Measurements from ENCODE around the gene CSE1L.
"Not testable (repeated sequence)": the region's sequence is repeated elsewhere in the genome, so short reads cannot be mapped to it uniquely, and the experiment has no call there.

Gene CSE1L, protein sequence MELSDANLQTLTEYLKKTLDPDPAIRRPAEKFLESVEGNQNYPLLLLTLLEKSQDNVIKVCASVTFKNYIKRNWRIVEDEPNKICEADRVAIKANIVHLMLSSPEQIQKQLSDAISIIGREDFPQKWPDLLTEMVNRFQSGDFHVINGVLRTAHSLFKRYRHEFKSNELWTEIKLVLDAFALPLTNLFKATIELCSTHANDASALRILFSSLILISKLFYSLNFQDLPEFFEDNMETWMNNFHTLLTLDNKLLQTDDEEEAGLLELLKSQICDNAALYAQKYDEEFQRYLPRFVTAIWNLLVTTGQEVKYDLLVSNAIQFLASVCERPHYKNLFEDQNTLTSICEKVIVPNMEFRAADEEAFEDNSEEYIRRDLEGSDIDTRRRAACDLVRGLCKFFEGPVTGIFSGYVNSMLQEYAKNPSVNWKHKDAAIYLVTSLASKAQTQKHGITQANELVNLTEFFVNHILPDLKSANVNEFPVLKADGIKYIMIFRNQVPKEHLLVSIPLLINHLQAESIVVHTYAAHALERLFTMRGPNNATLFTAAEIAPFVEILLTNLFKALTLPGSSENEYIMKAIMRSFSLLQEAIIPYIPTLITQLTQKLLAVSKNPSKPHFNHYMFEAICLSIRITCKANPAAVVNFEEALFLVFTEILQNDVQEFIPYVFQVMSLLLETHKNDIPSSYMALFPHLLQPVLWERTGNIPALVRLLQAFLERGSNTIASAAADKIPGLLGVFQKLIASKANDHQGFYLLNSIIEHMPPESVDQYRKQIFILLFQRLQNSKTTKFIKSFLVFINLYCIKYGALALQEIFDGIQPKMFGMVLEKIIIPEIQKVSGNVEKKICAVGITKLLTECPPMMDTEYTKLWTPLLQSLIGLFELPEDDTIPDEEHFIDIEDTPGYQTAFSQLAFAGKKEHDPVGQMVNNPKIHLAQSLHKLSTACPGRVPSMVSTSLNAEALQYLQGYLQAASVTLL

DNA sequence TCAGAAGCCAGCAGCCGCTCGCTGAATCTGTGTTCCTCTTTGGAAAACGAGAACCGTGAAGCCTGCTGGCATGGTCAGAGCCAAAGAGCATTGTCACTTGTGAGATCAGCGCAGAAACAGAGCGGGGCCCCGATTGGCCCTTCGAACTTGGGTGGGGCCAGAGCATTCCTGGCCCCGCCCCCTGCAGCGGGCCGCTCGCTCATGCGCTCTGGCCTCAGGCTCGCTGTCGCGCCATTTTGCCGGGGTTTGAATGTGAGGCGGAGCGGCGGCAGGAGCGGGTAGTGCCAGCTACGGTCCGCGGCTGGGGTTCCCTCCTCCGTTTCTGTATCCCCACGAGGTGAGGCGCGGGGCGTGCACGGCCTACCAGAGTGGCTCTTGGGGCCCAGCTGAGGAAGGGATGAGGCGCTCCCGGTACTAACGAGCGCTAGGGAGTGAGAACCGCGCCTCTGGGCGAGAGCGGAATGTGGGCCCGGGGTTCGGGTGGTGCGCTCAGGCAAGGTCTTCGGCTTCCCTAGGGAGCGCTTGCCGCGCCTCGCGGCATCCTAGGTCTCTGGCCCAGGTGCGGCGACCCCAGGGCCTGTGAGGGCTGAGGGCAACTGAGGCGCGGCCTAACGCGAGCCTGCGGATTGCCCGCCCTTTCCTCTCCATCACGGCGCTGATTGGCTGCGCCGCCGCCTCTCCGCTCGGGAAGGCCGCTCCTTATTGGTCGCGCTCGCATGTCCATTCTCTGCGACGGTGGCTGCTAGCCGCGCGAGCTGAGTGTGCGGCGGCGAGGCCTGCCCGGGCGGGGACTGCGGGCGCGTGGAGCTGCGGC, at the start of gene CSE1L:
Gene CSE1L, plus strand, starts transcription at position 226 of the 814 bp plus-strand sequence. CDS start 12,152 bp downstream, outside the sequence.
- peak; percentile 93 to 96 for DNase-seq

- peak; percentile 27 to 51 for DNase-seq
Measured at GRCh38 chr20:48999890-49000870, 45.9 kb upstream of the CSE1L start.

DNA sequence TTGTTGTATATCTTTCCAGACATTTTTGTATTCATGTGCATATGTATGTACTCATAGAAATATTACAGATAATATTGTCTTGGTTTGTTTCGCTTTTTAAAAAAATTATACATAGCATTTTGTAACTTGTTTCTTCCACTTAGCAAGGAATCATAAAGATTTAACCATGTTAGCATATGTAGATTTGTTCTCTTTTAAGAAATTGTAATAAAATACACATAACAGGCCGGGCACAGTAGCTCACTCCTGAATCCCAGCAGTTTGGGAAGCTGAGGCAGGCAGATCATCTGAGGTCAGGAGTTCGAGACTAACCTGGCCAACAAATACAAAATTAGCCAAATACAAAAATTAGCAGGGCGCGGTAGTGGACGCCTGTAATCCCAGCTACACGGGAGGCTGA, 44.4 kb upstream of the CSE1L start:
- no peak for DNase-seq

GRCh38 chr20:49006446-49006980, 39.6 kb upstream of the CSE1L start:
- DNase-seq: no peak

GRCh38 chr20:49009899-49010631, 36.0 kb upstream of the CSE1L start:
- DNase-seq: no peak

DNA sequence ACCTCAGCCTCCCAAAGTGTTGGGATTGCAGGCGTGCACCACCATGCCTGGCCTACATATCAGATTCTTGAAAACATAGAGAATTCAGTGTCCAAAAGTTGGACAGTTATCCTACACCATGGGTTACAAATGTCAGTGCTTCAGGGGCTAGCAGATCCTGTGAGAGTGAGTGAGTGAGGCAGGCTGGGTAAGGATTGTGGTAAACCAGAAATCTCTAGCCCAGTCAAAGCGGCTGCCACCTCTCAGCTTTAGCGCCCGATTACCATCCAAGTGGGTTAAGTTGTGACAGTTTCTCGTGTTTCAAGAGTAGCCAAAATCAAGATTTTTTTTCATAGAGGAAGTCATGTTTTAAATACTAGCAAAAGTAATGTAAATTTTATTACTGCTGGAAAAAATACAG, 21.9 kb upstream of the CSE1L start:
- no peak for DNase-seq

GRCh38 chr20:49028177-49028576, 17.9 kb upstream of the CSE1L start:
- DNase-seq: not testable (repeated sequence)

GRCh38 chr20:49028684-49029083, 17.4 kb upstream of the CSE1L start:
- DNase-seq: no peak

DNA sequence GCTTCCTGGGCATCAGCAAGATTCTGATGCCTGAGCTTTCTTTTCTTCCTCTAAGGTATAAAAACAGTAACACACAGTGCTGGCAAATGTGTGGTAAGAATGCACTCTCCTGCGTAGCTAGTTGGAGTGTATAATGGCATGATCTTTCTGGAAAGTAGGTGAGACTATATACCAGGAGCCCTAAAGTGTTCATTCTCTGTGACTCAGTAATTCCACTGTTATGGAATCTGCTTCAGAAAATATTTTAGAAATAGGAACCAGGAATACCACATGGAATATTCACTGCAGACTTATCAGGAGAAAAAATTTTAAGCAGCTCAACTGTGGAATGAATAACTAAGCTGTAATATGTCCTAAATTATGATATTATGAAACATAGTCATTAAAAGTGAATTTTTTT, 16.9 kb upstream of the CSE1L start:
- DNase-seq: no peak

GRCh38 chr20:49030954-49031619, 15.0 kb upstream of the CSE1L start:
- DNase-seq: no peak

- no peak for DNase-seq
Measured at GRCh38 chr20:49032455-49032854, 13.7 kb upstream of the CSE1L start.

DNA sequence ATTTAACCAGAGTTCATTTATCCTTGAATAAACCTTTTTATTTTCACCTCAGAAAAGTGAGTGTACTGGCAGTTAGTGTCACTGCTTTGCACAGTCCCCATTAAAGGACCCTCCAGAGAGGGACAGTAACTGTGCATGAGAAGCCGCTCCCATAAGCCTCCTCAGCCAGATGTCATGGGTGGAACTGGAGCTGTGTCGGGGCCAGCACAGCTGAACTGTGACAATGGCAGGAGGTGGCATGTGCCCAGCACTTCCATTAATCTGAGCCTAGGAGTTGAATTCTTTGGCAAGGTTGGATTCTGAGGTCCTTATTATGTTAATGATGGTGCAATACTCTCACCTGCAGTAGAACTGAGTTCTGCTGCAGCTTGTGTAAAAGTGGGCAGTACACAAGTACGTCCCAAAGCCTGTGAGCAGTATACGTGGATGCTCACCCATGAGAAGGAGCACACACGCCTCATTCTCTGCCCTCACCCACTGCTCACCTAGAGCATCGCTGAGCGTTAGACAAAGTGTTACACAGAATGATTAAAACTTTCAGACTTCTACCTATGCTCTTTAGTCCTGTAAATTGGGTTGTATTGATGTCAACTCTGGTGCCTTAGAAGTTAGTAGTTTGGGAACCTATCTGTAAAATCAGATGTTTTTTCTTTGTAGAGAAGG, 11.9 kb upstream of the CSE1L start:
- DNase-seq: no peak

GRCh38 chr20:49037962-49038387, 8.1 kb upstream of the CSE1L start:
- no peak for DNase-seq

GRCh38 chr20:49039854-49040253, 6.3 kb upstream of the CSE1L start:
- DNase-seq: no peak

GRCh38 chr20:49043000-49043399, 3.1 kb upstream of the CSE1L start:
- DNase-seq: no peak

- DNase-seq: no peak
Measured at GRCh38 chr20:49045440-49046086, 549 bp upstream of the CSE1L start.

- no peak for DNase-seq
Measured at GRCh38 chr20:49052334-49052733, 6.2 kb downstream of the CSE1L start.

GRCh38 chr20:49054056-49054643, 8.0 kb downstream of the CSE1L start:
- DNase-seq: no peak

All from NCI-H1930 (cell line).